Activated CD4-positive, alpha-beta T cell treated with anti-CD3 and anti-CD28 coated beads for 1 hour (primary cell): ENCODE measurements around the gene PRCP.
"Not testable (repeated sequence)": the region's sequence is repeated elsewhere in the genome, so short reads cannot be mapped to it uniquely, and the experiment has no call there.

Source experiments
- DNase-seq: peaks from one replicate; pipeline ENCODE4 v3.0.0-alpha.2; 2020

Gene PRCP

GRCh38 chr11:82867495-82868082 is 32.6 kb downstream of the PRCP start:
- peak; percentile 43 for DNase-seq

DNA sequence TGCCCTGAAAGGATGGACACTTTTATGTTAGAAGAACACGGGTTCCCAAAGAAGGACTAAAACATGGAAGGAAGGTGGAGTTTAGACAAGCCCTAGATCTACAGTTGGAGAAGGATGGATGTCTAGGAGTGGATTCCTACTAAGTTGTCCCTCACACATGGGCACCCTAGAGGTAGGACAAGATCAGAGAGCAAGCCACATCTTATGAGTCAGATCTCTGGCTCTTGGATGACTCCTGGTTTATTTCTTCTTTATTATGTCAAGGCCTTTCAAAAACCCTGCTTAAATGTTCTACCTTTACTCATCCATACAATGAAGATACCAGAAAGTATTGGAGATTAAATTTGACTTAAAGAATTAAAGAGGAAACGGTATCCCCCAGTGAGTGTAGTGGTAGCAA is 34.4 kb downstream of the PRCP start:
- no peak for DNase-seq

- peak; percentile 10 for DNase-seq
These were observed 36.0 kb downstream of the PRCP start for GRCh38 chr11:82864268-82864667.

DNA sequence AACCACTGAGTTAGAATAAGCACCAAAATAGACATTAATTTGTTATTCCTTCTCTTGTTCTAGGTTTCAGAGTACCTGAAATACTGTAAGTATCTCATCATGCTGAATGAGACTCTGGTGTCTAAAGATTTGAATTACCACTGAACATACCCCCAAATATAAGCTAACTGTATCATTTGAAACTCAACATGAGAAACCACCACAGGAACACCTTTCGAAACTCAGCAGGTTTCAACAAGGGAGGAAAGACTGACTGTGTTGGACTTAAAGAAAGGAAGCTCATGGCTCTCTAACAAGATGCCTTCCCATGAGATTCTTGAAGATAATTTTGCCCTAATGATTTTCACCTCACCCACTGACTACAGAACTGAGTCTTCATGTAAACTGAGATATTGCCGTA is 37.0 kb downstream of the PRCP start:
- DNase-seq = no peak

GRCh38 chr11:82862379-82862778 is 37.9 kb downstream of the PRCP start:
- no peak for DNase-seq

DNA sequence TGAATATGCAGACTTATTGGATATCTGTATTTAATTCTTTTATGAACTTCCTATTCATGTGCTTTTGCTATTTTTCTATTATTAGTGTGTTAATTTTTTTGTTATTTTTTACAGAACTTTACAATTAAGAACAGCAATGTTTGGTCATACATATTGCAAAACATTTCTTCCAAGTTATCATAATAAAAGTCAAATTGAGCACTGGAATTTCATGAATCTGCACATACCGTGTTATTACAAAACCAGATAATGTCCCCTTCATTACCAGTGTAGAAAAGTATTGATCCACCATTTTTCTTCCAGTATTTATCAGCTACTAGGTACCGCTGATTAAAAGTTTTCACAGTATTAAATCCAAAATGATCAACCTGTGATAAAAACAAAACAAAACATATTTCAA is 40.5 kb downstream of the PRCP start:
- no peak for DNase-seq

DNA sequence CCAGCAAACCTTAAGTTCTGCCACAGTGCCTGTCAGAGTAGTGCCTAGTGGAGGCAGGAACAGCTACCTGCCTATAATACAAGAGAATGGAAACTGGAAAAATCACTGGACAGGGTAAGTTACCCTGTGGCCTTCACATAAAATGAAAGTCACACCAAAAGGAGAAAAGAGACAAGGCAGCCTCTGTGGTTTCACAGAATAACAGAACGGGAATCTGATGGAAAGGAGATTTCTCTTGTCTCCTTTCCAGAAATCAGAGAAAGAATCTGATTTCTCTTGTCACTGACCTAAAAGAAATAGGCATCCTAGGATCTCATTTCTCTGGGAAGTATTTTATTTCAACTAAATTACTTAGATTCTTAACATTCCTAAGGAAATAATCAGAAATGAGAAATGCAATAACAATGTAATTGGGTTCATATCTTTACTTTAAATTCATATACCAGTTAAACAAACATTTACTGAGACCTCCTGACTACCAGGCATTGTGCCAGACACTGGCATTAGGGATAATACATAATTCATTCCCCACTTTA is 41.6 kb downstream of the PRCP start:
- no peak for DNase-seq

DNA sequence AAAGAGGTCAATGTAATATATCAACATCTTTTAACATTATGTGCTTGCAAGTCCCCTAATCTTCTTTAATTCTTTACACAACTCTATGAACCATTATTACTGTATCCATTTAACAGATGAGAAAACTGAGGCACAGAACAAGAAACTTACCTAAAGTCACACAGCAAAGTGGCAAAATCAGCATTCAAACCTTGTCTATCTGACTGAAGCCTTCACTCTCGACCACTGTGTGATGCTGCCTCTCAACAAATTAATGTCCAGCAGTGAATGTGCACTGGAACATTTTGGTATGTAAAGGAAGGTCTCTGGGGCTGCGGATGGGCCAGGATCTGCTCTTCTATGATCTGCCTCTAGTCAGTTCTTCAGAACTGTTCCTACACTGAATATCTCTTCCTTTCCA is 42.1 kb downstream of the PRCP start:
- DNase-seq = no peak

DNA sequence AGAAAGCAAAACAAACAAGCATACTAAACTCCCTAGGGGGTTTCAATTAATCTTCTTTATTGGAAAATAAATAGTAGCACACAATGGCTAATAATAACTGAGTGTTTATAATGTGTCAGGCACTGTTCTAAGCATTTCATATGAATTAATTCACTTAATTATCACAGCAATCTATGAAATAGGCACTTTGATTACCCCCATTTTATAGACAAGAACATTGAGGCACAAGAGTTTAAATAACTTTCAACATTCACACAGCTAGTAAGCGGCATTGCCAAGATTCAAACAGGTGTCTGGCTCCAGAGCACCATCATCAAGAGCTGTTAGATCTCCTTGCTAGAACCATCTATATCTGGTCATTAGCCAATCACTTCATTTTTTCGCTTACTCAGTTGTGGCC is 43.1 kb downstream of the PRCP start:
- DNase-seq = no peak

DNA sequence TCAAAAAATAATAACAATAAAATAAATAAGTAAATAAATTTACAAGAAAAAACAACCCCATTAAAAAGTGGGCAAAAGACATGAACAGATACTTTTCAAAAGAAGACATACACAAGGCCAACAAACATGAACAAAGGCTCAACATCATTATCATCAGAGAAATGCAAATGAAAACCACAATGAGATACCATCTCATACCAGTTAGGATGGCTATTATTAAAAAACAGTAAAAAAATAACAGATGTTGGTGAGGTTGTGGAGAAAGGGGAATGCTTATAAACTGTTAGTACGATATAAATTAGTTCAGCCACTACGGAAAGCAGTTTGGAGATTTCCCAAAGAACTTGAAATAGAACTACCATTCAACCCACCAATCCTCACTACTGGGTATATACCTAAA is 44.6 kb downstream of the PRCP start:
- no peak for DNase-seq

GRCh38 chr11:82854916-82855315 is 45.3 kb downstream of the PRCP start:
- not testable (repeated sequence) for DNase-seq

DNA sequence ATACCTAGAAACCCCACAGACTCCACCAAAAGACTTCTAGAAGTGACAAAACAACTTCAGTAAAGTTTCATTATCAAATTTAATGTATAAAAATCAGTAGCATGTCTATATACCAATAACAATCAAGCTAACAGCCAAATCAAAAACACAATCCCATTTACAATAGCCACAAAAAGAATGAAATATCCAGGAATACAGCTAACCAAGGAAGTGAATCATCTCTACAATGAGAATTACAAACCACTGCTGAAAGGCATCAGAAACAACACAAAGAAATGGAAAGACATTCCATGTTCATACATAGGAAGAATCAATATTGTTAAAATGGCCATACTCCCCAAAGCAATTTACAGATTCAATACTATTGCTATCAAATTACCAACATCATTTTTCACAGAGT is 46.0 kb downstream of the PRCP start:
- no peak for DNase-seq

DNA sequence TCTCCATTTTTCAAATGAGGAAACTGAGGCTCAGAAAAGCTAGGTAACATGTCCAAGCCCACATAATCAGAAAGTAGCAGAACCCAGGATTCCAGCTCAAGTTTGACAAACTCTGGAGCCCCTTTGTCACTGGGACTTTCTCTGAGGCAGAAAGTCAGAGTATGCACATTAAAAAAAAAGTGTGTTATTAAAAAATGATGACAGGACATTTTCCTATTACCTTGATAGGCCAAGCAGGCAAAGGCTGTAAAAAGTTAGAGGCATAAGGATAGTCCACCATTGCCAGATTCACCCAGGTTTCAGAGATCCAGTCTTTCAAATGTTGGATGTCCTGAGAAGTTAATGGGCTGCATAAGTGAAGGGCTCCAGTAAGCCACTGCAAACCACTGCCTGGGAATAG is 51.4 kb downstream of the PRCP start:
- DNase-seq = no peak

GRCh38 chr11:82845356-82846353 is 54.6 kb downstream of the PRCP start:
- DNase-seq = no peak

DNA sequence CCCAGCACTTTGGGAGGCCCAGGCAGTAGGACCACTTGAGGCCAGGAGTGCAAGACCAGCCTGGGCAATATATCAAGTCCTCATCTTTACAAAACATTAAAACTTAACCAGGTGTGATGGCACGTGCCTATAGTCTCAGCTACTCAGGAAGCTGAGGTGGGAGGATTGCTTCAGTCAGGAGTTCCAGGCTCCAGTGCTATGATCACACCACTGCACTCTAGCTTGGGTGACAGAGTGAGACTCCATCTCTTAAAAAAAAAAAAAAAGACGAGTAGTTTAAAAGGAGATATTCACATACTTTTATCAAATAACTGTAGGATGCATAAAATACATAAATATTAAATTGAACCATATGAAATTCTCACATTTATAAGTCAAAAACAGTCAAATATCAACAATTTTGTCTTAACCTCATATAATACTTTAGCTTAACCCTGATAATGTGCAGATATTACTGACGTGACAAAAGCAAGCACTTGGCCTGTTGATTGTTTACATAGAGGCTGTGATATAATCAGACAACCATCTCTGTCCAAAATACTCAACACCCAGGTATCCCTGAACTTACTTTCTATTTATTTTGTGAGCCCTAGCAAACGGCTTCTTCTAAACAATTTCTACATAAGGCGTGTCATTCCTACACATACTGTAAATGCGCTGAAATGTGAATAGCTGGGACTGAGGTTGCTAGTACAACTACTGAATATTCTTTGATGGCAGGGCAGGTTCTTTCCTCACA is 57.0 kb downstream of the PRCP start:
- no peak for DNase-seq

DNA sequence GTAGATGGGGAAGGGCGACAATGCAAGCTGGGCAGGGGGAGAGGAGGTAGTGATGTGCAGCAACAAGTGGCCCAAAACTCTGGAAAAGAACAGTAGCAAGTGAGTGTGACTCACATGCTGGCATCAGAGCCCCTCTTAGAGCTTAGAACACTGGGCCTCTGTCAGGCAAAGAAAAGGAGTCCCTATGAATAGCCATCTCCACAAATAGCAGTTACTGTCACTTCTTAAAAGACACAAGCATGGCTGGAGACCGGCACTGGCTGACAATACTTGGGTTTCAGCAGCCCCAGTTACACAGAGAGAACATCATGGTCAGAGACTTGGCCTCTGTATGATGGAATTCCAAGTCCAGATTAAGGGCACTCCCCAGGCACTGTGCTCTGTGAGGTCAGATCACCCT is 58.2 kb downstream of the PRCP start:
- DNase-seq = no peak

GRCh38 chr11:82837650-82838049 is 62.6 kb downstream of the PRCP start:
- DNase-seq = no peak

GRCh38 chr11:82832983-82833382 is 67.2 kb downstream of the PRCP start:
- no peak for DNase-seq

GRCh38 chr11:82831364-82831763 is 68.9 kb downstream of the PRCP start:
- DNase-seq = no peak

- DNase-seq = no peak
These were observed 69.5 kb downstream of the PRCP start for GRCh38 chr11:82830746-82831145.

DNA sequence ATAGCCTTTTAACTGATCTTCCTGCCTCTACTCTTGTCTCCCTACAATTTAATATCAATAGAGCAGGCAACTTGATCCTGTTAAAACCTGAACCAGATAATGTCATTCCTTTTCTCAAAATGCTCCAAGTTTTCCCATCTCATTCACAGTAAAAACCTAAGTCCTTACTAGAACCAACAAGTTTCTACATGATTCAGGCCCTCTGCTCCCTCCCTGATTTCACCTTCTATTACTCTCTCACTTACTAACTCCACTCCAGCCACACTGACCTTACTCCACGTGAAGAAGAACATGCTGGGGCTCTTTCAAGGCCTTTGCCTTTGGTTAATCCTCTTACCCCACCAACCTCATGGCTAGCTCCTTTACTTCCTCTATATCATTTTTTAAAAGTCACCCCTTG is 71.1 kb downstream of the PRCP start:
- no peak for DNase-seq

GRCh38 chr11:82828472-82828871 is 71.8 kb downstream of the PRCP start:
- DNase-seq = no peak

GRCh38 chr11:82826526-82826925 is 73.7 kb downstream of the PRCP start:
- no peak for DNase-seq
